ENCODE measurements around the gene KAT14. TPM values are rescaled to one million over a fixed set of nuclear protein-coding genes. Genes with fewer than 3 reads are reported as not detected.

Gene KAT14
- total and polyA plus RNA-seq, 2 donors from 2014 or later, result 10.2 to 12.8 TPM

- no peak for FAIRE-seq
- H3K27me3 ChIP-seq (ENCODE audit: control insufficient read depth, insufficient read depth, low read length), result no peaks in the 10 kb centered on the region
- no peak overlapping the region for H3K4me3 ChIP-seq (ENCODE audit: low read length in 3 of 3)
- H3K36me3 ChIP-seq (ENCODE audit: control insufficient read depth in 2 of 3, insufficient read depth in 3 of 3, low read length in 3 of 3), result no peaks in the 10 kb centered on the region
- H3K9me3 ChIP-seq (ENCODE audit: control insufficient read depth in 2 of 3, insufficient read depth in 1 of 3, low read length in 3 of 3), result no peaks in the 10 kb centered on the region
- no peak overlapping the region for H3K9ac ChIP-seq (ENCODE audit: low read length in 3 of 3)
- H3K27ac ChIP-seq (ENCODE audit: low read depth in 2 of 2, low read length in 2 of 2), result no peak overlapping the region
- no peaks in the 10 kb centered on the region for H3K4me1 ChIP-seq (ENCODE audit: control insufficient read depth in 2 of 3, insufficient read depth in 2 of 3, low read depth in 1 of 3, low read length in 3 of 3)
- intact Hi-C loops (cut with DNase I), result no loop called here
- TF ChIP-seq CTCF (IDR thresholded peaks at IDR 0.05; ENCODE audit: borderline replicate concordance, extremely low read depth, insufficient read depth), result no peak
- no peak for DNase-seq
Observed at GRCh38 chr20:18215566-18215965, 77.9 kb downstream of the KAT14 start.

- no peak for FAIRE-seq
- no peak for DNase-seq
Observed at GRCh38 chr20:18218280-18218679, 80.6 kb downstream of the KAT14 start.

GRCh38 chr20:18223409-18223808 is 85.7 kb downstream of the KAT14 start:
- H3K9ac ChIP-seq (ENCODE audit: low read length in 3 of 3), result no peak overlapping the region
- no peaks in the 10 kb centered on the region for H3K9me3 ChIP-seq (ENCODE audit: control insufficient read depth in 2 of 3, insufficient read depth in 1 of 3, low read length in 3 of 3)
- peaks cover 0 to 2% (median 0%) of the 10 kb centered on the region in 3 donors for H3K4me1 ChIP-seq (ENCODE audit: control insufficient read depth in 2 of 3, insufficient read depth in 2 of 3, low read depth in 1 of 3, low read length in 3 of 3)
- H3K36me3 ChIP-seq (ENCODE audit: control insufficient read depth in 2 of 3, insufficient read depth in 3 of 3, low read length in 3 of 3), result no peaks in the 10 kb centered on the region
- no peak overlapping the region for H3K4me3 ChIP-seq (ENCODE audit: low read length in 3 of 3)
- intact Hi-C loops (cut with DNase I), result no loop called here
- FAIRE-seq (no peak), DNase-seq (no peak)
- H3K27me3 ChIP-seq (ENCODE audit: control insufficient read depth, insufficient read depth, low read length), result no peaks in the 10 kb centered on the region
- no peak overlapping the region for H3K27ac ChIP-seq (ENCODE audit: low read depth in 2 of 2, low read length in 2 of 2)
- no peak for TF ChIP-seq CTCF (IDR thresholded peaks at IDR 0.05; ENCODE audit: borderline replicate concordance, extremely low read depth, insufficient read depth)

More at GRCh38 chr20:18218280-18218679, 80.6 kb downstream of the KAT14 start:
- H3K27me3 ChIP-seq (ENCODE audit: control insufficient read depth, insufficient read depth, low read length), result no peaks in the 10 kb centered on the region
- H3K4me1 ChIP-seq (ENCODE audit: control insufficient read depth in 2 of 3, insufficient read depth in 2 of 3, low read depth in 1 of 3, low read length in 3 of 3), result no peaks in the 10 kb centered on the region
- no peaks in the 10 kb centered on the region for H3K36me3 ChIP-seq (ENCODE audit: control insufficient read depth in 2 of 3, insufficient read depth in 3 of 3, low read length in 3 of 3)
- no peaks in the 10 kb centered on the region for H3K9me3 ChIP-seq (ENCODE audit: control insufficient read depth in 2 of 3, insufficient read depth in 1 of 3, low read length in 3 of 3)
- H3K4me3 ChIP-seq (ENCODE audit: low read length in 3 of 3), result no peak overlapping the region
- H3K9ac ChIP-seq (ENCODE audit: low read length in 3 of 3), result no peak overlapping the region
- intact Hi-C loops (cut with DNase I), result no loop called here
- no peak for TF ChIP-seq CTCF (IDR thresholded peaks at IDR 0.05; ENCODE audit: borderline replicate concordance, extremely low read depth, insufficient read depth)
- no peak overlapping the region for H3K27ac ChIP-seq (ENCODE audit: low read depth in 2 of 2, low read length in 2 of 2)

GRCh38 chr20:18224968-18225568 is 87.4 kb downstream of the KAT14 start:
- Histone ChIP-seq H3K4me1 (ENCODE audit: control insufficient read depth in 2 of 3, insufficient read depth in 2 of 3, low read depth in 1 of 3, low read length in 3 of 3) (peaks cover 0 to 2% (median 0%) of the 10 kb centered on the region in 3 donors), H3K4me3 (ENCODE audit: low read length in 3 of 3) (no peak overlapping the region), H3K36me3 (ENCODE audit: control insufficient read depth in 2 of 3, insufficient read depth in 3 of 3, low read length in 3 of 3) (no peaks in the 10 kb centered on the region), H3K9ac (ENCODE audit: low read length in 3 of 3) (no peak overlapping the region), H3K27ac (ENCODE audit: low read depth in 2 of 2, low read length in 2 of 2) (no peak overlapping the region), H3K27me3 (ENCODE audit: control insufficient read depth, insufficient read depth, low read length) (no peaks in the 10 kb centered on the region), H3K9me3 (ENCODE audit: control insufficient read depth in 2 of 3, insufficient read depth in 1 of 3, low read length in 3 of 3) (no peaks in the 10 kb centered on the region)
- DNase-seq (peak; percentile 45 to 77 (median 71)), FAIRE-seq (no peak)
- intact Hi-C loops (cut with DNase I), result no loop called here
- TF ChIP-seq CTCF (IDR thresholded peaks at IDR 0.05; ENCODE audit: borderline replicate concordance, extremely low read depth, insufficient read depth), result no peak
